T-helper 1 cell treated with Interleukin-12 subunit alpha and Interleukin-12 subunit beta and Interleukin-4 antibody, amounts not matched to agents 30 μg/mL and 1 μg/mL, for 36 hours (primary cell): ENCODE results near the gene CENPF.
"Not testable (repeated sequence)": the region's sequence is repeated elsewhere in the genome, so short reads cannot be mapped to it uniquely, and the experiment has no call there.

Experiments used
- H3K27ac Mint-ChIP-seq: one replicate; pipeline ENCODE4 v1.8.0; 2021; ENCODE audit warnings: mild to moderate bottlenecking, mixed read lengths
- H3K27me3 Mint-ChIP-seq: one replicate; pipeline ENCODE4 v1.8.0; 2021; ENCODE audit warnings: low read depth, mixed read lengths
- H3K36me3 Mint-ChIP-seq: one replicate; pipeline ENCODE4 v1.8.0; 2021; ENCODE audit warnings: low read depth, mixed read lengths
- H3K4me1 Mint-ChIP-seq: one replicate; pipeline ENCODE4 v1.8.0; 2021; ENCODE audit warnings: low read depth, mixed read lengths
- H3K4me3 Mint-ChIP-seq: one replicate; pipeline ENCODE4 v1.8.0; 2021; ENCODE audit warnings: mild to moderate bottlenecking, moderate library complexity, mixed read lengths
- H3K9me3 Mint-ChIP-seq: one replicate; pipeline ENCODE4 v1.8.0; 2021; ENCODE audit warnings: mixed read lengths

CENPF gene

GRCh38 chr1:214675524-214675923 lies 72.5 kb downstream of the CENPF start:
- H3K27ac Mint-ChIP-seq, H3K4me3 Mint-ChIP-seq, H3K27me3 Mint-ChIP-seq, H3K9me3 Mint-ChIP-seq, H3K4me1 Mint-ChIP-seq: not testable (repeated sequence)
- H3K36me3 Mint-ChIP-seq, result peaks cover 25% of the 10 kb centered on the region

DNA sequence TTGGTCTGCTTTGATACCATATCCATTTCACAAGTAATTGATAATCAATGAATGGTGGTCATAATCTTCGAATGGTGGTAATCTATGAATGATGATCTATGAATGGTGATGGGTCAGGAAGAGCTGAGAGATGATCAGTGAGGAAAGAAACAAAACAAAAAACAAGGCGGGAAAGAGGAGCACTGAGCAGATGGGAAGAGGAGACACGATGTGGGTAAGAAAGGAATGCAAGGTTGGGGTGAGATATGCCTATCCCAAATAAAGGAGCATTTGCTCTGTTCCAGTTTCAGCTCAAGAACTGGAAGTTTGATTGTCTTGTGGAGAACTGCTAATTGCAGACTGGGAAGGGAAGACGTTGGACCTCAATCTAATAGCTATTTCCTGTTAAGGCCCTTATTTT lies 73.8 kb downstream of the CENPF start:
- H3K36me3 Mint-ChIP-seq, result peaks cover 18% of the 10 kb centered on the region
- no peaks in the 10 kb centered on the region for H3K9me3 Mint-ChIP-seq
- H3K27me3 Mint-ChIP-seq, result no peaks in the 10 kb centered on the region
- H3K27ac Mint-ChIP-seq, result no peak overlapping the region
- no peak overlapping the region for H3K4me3 Mint-ChIP-seq
- no peaks in the 10 kb centered on the region for H3K4me1 Mint-ChIP-seq

DNA sequence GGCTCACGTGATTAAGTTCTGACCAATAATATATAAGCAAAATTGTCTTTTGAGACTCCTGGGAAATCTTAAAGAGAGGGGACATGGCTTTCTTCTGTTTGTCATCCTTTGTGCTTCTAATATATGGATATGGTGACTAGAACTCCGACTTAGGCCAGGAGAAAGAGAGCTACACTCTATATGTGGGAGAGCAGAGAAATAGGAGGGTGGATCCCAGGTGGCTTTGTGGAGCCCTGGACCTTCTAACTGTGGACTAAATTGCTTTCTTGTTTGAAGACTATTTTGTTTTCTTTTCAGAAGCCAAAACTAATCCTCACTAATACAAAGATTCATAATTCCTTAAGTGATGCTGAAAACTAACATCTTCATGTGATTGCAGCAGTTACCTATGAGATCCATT lies 75.0 kb downstream of the CENPF start:
- Mint-ChIP-seq H3K9me3 (no peaks in the 10 kb centered on the region), H3K27ac (no peak overlapping the region), H3K27me3 (no peaks in the 10 kb centered on the region), H3K4me1 (no peaks in the 10 kb centered on the region), H3K36me3 (peaks cover 9% of the 10 kb centered on the region), H3K4me3 (no peak overlapping the region)

DNA sequence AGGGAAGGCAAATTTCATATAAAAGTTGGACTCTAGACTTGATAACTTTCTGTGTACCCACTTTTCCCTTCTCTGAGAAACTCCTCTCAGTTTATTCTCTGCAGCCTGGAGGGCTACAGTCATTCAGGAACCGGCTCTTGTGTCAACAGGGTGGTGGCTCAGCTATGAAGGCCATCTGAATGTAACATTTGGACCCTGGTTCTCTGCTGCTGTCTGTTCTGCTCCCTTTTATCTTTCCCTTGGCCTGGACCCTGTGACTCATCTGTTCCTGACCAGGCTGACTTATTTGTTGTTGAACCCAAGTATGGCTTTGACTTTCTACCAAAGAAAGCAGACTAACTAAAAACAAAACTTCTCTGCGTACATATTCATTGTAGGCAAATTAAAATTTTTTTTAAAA lies 75.4 kb downstream of the CENPF start:
- Mint-ChIP-seq H3K36me3 (peaks cover 9% of the 10 kb centered on the region), H3K4me1 (no peaks in the 10 kb centered on the region), H3K27me3 (no peaks in the 10 kb centered on the region), H3K27ac (no peak overlapping the region), H3K4me3 (no peak overlapping the region), H3K9me3 (no peaks in the 10 kb centered on the region)

DNA sequence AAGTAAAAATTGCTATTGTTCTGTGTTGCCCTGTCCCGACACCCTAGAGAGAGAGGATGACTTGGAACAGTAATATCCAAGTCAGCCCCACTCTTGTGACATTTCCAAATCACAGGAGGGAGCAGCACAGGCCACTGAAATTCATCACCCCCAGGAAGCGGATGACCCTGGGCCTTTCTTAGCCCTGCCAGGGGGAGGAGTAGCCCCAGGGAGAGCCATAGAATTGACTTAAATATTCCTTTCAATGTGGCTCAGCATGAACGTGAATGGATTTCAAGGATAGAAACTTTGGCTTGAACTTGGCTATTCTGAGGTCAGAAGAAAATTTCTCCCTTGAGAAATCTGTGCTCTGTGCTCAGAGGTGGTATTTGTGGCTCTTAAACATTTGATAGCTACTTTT lies 80.6 kb downstream of the CENPF start:
- Mint-ChIP-seq H3K27me3 (no peaks in the 10 kb centered on the region), H3K9me3 (no peaks in the 10 kb centered on the region), H3K4me3 (no peak overlapping the region), H3K27ac (no peak overlapping the region), H3K36me3 (no peaks in the 10 kb centered on the region), H3K4me1 (no peaks in the 10 kb centered on the region)

DNA sequence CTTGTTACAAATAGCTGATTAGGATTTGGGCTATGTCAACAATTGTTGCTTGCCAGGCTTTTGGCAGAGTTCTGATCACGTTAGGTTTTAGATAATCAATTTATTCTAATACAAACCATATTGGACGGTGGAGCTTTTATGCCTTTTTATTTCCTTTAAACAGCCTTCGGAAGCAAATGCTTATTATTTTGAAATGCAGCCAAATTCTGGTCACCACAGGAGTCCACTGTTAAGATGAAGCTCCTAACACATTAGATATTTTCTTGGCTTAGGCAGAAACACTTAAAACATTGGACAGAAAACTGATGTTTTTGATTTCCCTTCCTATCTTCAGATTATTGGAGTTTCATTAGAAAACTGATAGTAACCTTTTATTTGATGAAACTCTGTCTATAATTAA lies 82.9 kb downstream of the CENPF start:
- Mint-ChIP-seq H3K4me1 (no peaks in the 10 kb centered on the region), H3K36me3 (no peaks in the 10 kb centered on the region), H3K9me3 (no peaks in the 10 kb centered on the region), H3K27ac (no peak overlapping the region), H3K27me3 (no peaks in the 10 kb centered on the region), H3K4me3 (no peak overlapping the region)

- H3K9me3 Mint-ChIP-seq, result no peaks in the 10 kb centered on the region
- no peaks in the 10 kb centered on the region for H3K27me3 Mint-ChIP-seq
- no peaks in the 10 kb centered on the region for H3K36me3 Mint-ChIP-seq
- no peak overlapping the region for H3K4me3 Mint-ChIP-seq
- no peaks in the 10 kb centered on the region for H3K4me1 Mint-ChIP-seq
- H3K27ac Mint-ChIP-seq, result no peak overlapping the region
Observed at GRCh38 chr1:214686497-214686896, 83.5 kb downstream of the CENPF start.

GRCh38 chr1:214688891-214689290 lies 85.9 kb downstream of the CENPF start:
- H3K27ac Mint-ChIP-seq, result no peak overlapping the region
- no peaks in the 10 kb centered on the region for H3K27me3 Mint-ChIP-seq
- no peaks in the 10 kb centered on the region for H3K36me3 Mint-ChIP-seq
- H3K4me3 Mint-ChIP-seq, result no peak overlapping the region
- H3K4me1 Mint-ChIP-seq, result no peaks in the 10 kb centered on the region
- H3K9me3 Mint-ChIP-seq, result no peaks in the 10 kb centered on the region

GRCh38 chr1:214694769-214695168 lies 91.8 kb downstream of the CENPF start:
- no peaks in the 10 kb centered on the region for H3K4me1 Mint-ChIP-seq
- no peaks in the 10 kb centered on the region for H3K27me3 Mint-ChIP-seq
- no peaks in the 10 kb centered on the region for H3K9me3 Mint-ChIP-seq
- H3K27ac Mint-ChIP-seq, result no peak overlapping the region
- no peak overlapping the region for H3K4me3 Mint-ChIP-seq
- H3K36me3 Mint-ChIP-seq, result no peaks in the 10 kb centered on the region

DNA sequence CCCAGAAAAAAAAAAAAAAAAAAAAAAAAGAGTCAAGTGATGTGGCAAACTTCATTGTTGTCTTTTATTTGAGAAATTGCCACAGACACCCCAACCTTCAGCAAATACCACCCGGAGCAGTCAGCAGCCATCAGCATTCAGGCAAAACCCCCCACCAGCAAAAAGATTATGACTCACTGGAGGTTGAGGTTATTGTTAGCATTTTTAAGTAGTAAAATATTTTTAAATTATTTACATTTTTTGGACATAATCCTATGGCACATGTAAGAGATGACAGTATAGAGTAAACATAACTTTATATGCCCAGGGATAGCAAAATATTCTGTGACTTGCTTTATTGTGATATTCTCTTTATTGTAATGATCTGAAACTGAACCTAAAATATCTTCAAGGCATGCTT lies 95.6 kb downstream of the CENPF start:
- Mint-ChIP-seq H3K4me3 (no peak overlapping the region), H3K27ac (no peak overlapping the region), H3K36me3 (no peaks in the 10 kb centered on the region), H3K9me3 (no peaks in the 10 kb centered on the region), H3K4me1 (no peaks in the 10 kb centered on the region), H3K27me3 (no peaks in the 10 kb centered on the region)

DNA sequence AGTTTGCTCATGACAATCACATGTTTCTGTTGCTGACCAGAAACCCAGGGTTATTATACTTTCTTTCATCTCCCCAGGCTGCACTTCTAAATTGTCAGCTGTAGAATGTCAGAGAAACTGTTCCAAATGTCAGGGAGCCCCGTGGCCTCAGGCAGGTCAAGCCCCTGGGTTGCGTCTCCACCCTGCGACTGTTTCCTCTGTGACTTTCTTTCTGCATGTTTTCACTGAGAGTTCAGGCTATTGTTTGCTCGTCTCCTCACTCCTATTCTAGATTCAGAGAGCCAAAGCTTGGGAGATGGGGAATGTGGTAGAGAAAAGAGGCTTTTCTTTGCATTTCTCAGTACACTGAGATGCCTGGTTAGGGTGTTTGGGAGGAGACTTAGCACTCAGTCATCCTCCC lies 97.4 kb downstream of the CENPF start:
- no peak overlapping the region for H3K4me3 Mint-ChIP-seq
- H3K27me3 Mint-ChIP-seq, result no peaks in the 10 kb centered on the region
- no peaks in the 10 kb centered on the region for H3K9me3 Mint-ChIP-seq
- H3K4me1 Mint-ChIP-seq, result no peaks in the 10 kb centered on the region
- no peaks in the 10 kb centered on the region for H3K36me3 Mint-ChIP-seq
- H3K27ac Mint-ChIP-seq, result no peak overlapping the region

GRCh38 chr1:214702556-214702955 lies 99.6 kb downstream of the CENPF start:
- H3K27ac Mint-ChIP-seq, result no peak overlapping the region
- H3K9me3 Mint-ChIP-seq, result no peaks in the 10 kb centered on the region
- no peaks in the 10 kb centered on the region for H3K4me1 Mint-ChIP-seq
- H3K4me3 Mint-ChIP-seq, result no peak overlapping the region
- no peaks in the 10 kb centered on the region for H3K36me3 Mint-ChIP-seq
- no peaks in the 10 kb centered on the region for H3K27me3 Mint-ChIP-seq

GRCh38 chr1:214707306-214708087 lies 104.5 kb downstream of the CENPF start:
- Mint-ChIP-seq H3K27ac (no peak overlapping the region), H3K9me3 (no peaks in the 10 kb centered on the region), H3K36me3 (no peaks in the 10 kb centered on the region), H3K4me3 (no peak overlapping the region), H3K27me3 (no peaks in the 10 kb centered on the region), H3K4me1 (no peaks in the 10 kb centered on the region)

DNA sequence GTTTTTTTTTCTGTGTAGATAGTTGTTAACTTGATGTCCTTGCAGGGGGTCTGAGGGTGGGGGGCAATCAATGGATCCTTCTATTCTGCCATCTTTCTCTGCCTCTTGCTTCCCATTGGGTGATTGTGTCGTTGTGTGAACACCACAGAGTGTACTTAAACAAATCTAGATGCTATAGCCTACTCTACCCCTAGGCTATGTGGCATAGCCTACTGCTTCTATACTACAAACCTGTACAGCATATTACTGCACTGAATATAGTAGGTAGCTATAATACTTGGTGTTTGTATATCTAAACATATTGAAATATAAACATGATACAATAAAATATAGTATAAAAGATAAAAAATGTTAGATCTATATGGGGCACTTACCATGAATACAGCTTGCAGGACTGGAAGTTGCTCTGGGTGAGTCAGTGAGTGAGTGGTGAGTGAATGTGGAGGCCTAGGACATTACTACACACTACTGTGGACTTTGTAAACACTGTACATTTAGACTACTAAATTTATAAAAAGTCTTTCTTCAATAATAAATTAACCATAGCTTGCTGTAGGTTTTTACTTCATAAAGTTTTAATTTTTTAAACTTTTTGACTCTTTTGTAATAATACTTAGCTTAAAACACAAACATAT lies 105.4 kb downstream of the CENPF start:
- Mint-ChIP-seq H3K4me3 (no peak overlapping the region), H3K27ac (no peak overlapping the region), H3K9me3 (no peaks in the 10 kb centered on the region), H3K27me3 (no peaks in the 10 kb centered on the region), H3K36me3 (no peaks in the 10 kb centered on the region), H3K4me1 (no peaks in the 10 kb centered on the region)

GRCh38 chr1:214709241-214709640 lies 106.2 kb downstream of the CENPF start:
- H3K4me3 Mint-ChIP-seq, result no peak overlapping the region
- no peaks in the 10 kb centered on the region for H3K27me3 Mint-ChIP-seq
- no peak overlapping the region for H3K27ac Mint-ChIP-seq
- no peaks in the 10 kb centered on the region for H3K4me1 Mint-ChIP-seq
- H3K36me3 Mint-ChIP-seq, result no peaks in the 10 kb centered on the region
- H3K9me3 Mint-ChIP-seq, result no peaks in the 10 kb centered on the region
